Neural crest cell (in vitro differentiated cells): ENCODE results near the gene CFAP157. TPM values are rescaled to one million over a fixed set of nuclear protein-coding genes. Genes with fewer than 3 reads are reported as not detected.

Source experiments
- DNase-seq: peaks from one replicate; pipeline ENCODE4 v3.0.0; 2021; ENCODE audit warnings: low read depth, mixed read lengths, low spot score
- H3K27ac Mint-ChIP-seq: one replicate; pipeline ENCODE4 v1.8.0; 2021; ENCODE audit warnings: mild to moderate bottlenecking, mixed read lengths; ENCODE audit not compliant: unreplicated experiment
- H3K27me3 Mint-ChIP-seq: 2 replicates; pipeline ENCODE4 v1.8.0; 2021; ENCODE audit warnings: low read depth, mild to moderate bottlenecking, mixed read lengths
- H3K36me3 Mint-ChIP-seq: 2 replicates; pipeline ENCODE4 v1.8.0; 2021; ENCODE audit warnings: low read depth, mild to moderate bottlenecking, mixed read lengths
- H3K4me1 Mint-ChIP-seq: 2 replicates; pipeline ENCODE4 v1.8.0; 2021; ENCODE audit warnings: mixed read lengths
- H3K4me3 Mint-ChIP-seq: one replicate; pipeline ENCODE4 v1.8.0; 2021; ENCODE audit warnings: mild to moderate bottlenecking, mixed read lengths
- H3K9me3 Mint-ChIP-seq: 2 replicates; pipeline ENCODE4 v1.8.0; 2021; ENCODE audit warnings: mixed read lengths
- CTCF ChIP-seq: fragments of 200-600 bp; sonication (generic); conservative IDR thresholded peaks from 2 replicates; pipeline ENCODE4 v1.5.0; 2021; ENCODE audit warnings: antibody characterized with exemption, mild to moderate bottlenecking
- total RNA-seq: library from RNA; stranded (reverse); gene quantifications from 2 replicates; pipeline ENCODE4 v1.2.1, GENCODE V29; 2021

The CFAP157 gene
- total RNA-seq, 1 donor from 2014 or later = not detected

DNA sequence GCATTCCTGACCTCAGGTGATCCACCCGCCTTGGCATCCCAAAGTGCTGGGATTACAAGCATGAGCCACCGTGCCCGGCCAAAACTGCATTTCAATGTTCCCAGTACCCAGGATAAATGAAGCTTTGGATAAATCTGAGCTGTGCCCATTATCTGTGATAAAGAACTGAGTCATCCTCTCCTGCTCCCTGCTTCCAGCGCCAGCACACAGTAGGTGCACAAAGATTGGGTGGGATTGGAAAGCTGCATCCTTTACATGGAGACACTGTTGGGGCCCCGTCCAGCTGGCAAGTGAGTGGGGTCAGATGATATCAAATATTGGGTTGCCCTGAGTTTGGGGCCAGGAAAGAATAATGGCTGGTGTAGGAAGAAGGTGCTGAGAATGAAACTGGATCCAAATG, 54.3 kb downstream of the CFAP157 start:
- no peaks in the 10 kb centered on the region for H3K9me3 Mint-ChIP-seq
- H3K27me3 Mint-ChIP-seq = peaks cover 27% of the 10 kb centered on the region
- TF ChIP-seq CTCF = no peak
- H3K27ac Mint-ChIP-seq = no peak overlapping the region
- H3K4me3 Mint-ChIP-seq = no peak overlapping the region
- peaks cover 19% of the 10 kb centered on the region for H3K4me1 Mint-ChIP-seq
- no peak for DNase-seq
- no peaks in the 10 kb centered on the region for H3K36me3 Mint-ChIP-seq

- Mint-ChIP-seq H3K4me3 (no peak overlapping the region), H3K27me3 (peaks cover 23% of the 10 kb centered on the region), H3K36me3 (no peaks in the 10 kb centered on the region), H3K9me3 (no peaks in the 10 kb centered on the region), H3K27ac (no peak overlapping the region), H3K4me1 (peaks cover 19% of the 10 kb centered on the region)
- no peak for TF ChIP-seq CTCF
- DNase-seq = no peak
Measured at GRCh38 chr9:127761491-127761956, 54.7 kb downstream of the CFAP157 start.

- Mint-ChIP-seq H3K9me3 (no peaks in the 10 kb centered on the region), H3K4me1 (peaks cover 22% of the 10 kb centered on the region), H3K27ac (peak overlapping the region; percentile 68), H3K4me3 (no peak overlapping the region), H3K27me3 (peaks cover 20% of the 10 kb centered on the region), H3K36me3 (no peaks in the 10 kb centered on the region)
- no peak for DNase-seq
- TF ChIP-seq CTCF = no peak
Measured at GRCh38 chr9:127762111-127762676, 55.4 kb downstream of the CFAP157 start.

DNA sequence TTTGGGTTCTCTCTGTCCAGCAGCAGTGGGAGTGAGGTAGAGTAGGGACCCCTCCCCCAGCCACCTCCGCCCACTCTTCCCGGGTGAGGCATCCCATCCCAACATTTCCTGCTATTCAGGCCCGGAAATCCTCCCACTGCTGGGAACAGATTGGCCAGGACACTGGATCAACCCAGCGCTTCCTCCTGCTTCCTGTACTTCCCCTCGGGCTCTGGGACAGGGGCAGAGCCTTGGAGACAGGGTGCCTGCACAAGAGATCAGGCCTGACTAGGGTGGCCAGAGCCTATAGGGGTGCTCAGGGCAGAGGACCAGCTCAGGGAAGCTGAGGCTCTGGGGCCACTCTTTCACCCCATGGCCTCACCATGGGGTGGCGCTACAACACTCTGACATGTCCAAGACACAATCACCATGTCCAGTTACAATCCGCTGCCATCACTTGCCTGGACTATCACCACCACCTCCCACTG, 57.2 kb downstream of the CFAP157 start:
- TF ChIP-seq CTCF = peak; percentile 25

DNA sequence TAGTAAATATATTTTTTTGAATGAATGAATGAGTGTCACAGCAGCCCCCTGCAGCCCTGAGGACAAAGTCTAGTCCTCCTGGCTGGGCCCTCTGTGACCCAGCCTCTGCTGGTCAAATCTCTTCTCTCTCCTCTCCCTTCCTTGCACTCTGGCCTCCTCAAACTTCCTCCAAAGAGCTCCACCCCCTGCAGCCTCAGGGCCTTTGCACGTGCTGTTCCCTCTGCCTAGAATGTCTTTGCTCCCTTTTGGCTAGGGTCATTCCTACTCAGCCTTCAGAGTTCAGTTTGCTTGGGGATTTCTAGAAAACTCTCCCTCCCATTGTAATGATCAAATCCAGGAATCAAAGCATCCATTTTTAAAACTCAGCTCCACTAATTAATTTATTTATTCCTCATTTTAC, 58.6 kb downstream of the CFAP157 start:
- Mint-ChIP-seq H3K4me1 (peaks cover 41% of the 10 kb centered on the region), H3K27me3 (peaks cover 13% of the 10 kb centered on the region), H3K4me3 (no peak overlapping the region), H3K9me3 (no peaks in the 10 kb centered on the region), H3K36me3 (no peaks in the 10 kb centered on the region), H3K27ac (no peak overlapping the region)
- TF ChIP-seq CTCF = no peak
- DNase-seq = no peak

More for the DNA sequence above, 57.2 kb downstream of the CFAP157 start:
- peak overlapping the region; percentile 12 for H3K27ac Mint-ChIP-seq
- H3K4me3 Mint-ChIP-seq = peak overlapping the region; percentile 31
- H3K36me3 Mint-ChIP-seq = no peaks in the 10 kb centered on the region
- DNase-seq = no peak
- peaks cover 14% of the 10 kb centered on the region for H3K27me3 Mint-ChIP-seq
- H3K9me3 Mint-ChIP-seq = no peaks in the 10 kb centered on the region
- peaks cover 36% of the 10 kb centered on the region for H3K4me1 Mint-ChIP-seq

Other genes with a start within 250 kb of the CFAP157 start
- gene STXBP1, start 94.7 kb upstream of the CFAP157 start, total RNA-seq = 53.3 and 56.1 TPM in 2 replicates
- gene PTRH1, start 8.7 kb downstream of the CFAP157 start, total RNA-seq = 7.2 and 9.8 TPM in 2 replicates
- not detected in 2 replicates for gene TTC16, start 9.1 kb downstream of the CFAP157 start, total RNA-seq
- 25.7 and 27.4 TPM in 2 replicates for gene TOR2A, start 28.3 kb downstream of the CFAP157 start, total RNA-seq
- gene SH2D3C, start 71.7 kb downstream of the CFAP157 start, total RNA-seq = 6.0 and 7.2 TPM in 2 replicates
- gene CDK9, start 79.0 kb downstream of the CFAP157 start, total RNA-seq = 77.0 and 84.8 TPM in 2 replicates
- gene FPGS, start 95.9 kb downstream of the CFAP157 start, total RNA-seq = 64.6 and 69.9 TPM in 2 replicates
- 2.6 and 3.3 TPM in 2 replicates for gene ENG, start 147.7 kb downstream of the CFAP157 start, total RNA-seq
- 39.6 and 45.5 TPM in 2 replicates for gene AK1, start 170.7 kb downstream of the CFAP157 start, total RNA-seq
- 25.4 and 27.4 TPM in 2 replicates for gene ST6GALNAC6, start 192.6 kb downstream of the CFAP157 start, total RNA-seq
- gene ST6GALNAC4, start 210.1 kb downstream of the CFAP157 start, total RNA-seq = 12.6 and 14.5 TPM in 2 replicates
- gene PIP5KL1, start 223.8 kb downstream of the CFAP157 start, total RNA-seq = 2.6 and 3.4 TPM in 2 replicates
- gene DPM2, start 230.9 kb downstream of the CFAP157 start, total RNA-seq = 52.2 and 59.1 TPM in 2 replicates